Colonic mucosa (tissue), 4 donors: ENCODE measurements around the gene NR3C1. TPM values are rescaled to one million over a fixed set of nuclear protein-coding genes. Genes with fewer than 3 reads are reported as not detected.

Experiments used
- DNase-seq: peaks from one replicate; pipeline ENCODE4 v3.0.0-alpha.2; 2020
- H3K27ac ChIP-seq: fragments of 200-600 bp; one replicate; pipeline ENCODE4 v1.8.0; 2021
- H3K27me3 ChIP-seq: fragments of 200-600 bp; one replicate; pipeline ENCODE4 v1.8.0; 2021
- H3K36me3 ChIP-seq: fragments of 200-600 bp; one replicate; pipeline ENCODE4 v1.8.0; 2021
- H3K4me1 ChIP-seq: fragments of 200-600 bp; one replicate; pipeline ENCODE4 v1.8.0; 2021; ENCODE audit warnings: mild to moderate bottlenecking
- H3K4me3 ChIP-seq: fragments of 200-600 bp; one replicate; pipeline ENCODE4 v1.8.0; 2021
- H3K9ac ChIP-seq, 2 donors: one replicate each; pipeline ENCODE4 v1.7.0; 2013; ENCODE audit warnings: control low read depth in 2 of 2, low read depth in 2 of 2, low read length in 2 of 2
- H3K9me3 ChIP-seq: fragments of 200-600 bp; one replicate; pipeline ENCODE4 v1.8.0; 2021
- CTCF ChIP-seq: fragments of 200-600 bp; IDR thresholded peaks from one replicate; pipeline ENCODE4 v1.8.0; 2022; ENCODE audit warnings: antibody characterized with exemption, mild to moderate bottlenecking
- intact Hi-C: fragments of 100-400 bp; cut with DNase I; formaldehyde crosslinking; loops from one replicate; pipeline ENCODE4 v1.14.1; 2022
- total RNA-seq, 2 donors: library from RNA; stranded (reverse); fragmentation: NEBNext Ultra II Directional in 1 of 2; extraction: Animal tissue kit (Norgen Biotek cat#: 25700) in 1 of 2; gene quantifications; one replicate each; pipeline ENCODE4 v1.2.1, GENCODE V29; 2021
- donor health status: healthy.
- donor health status: DM: no; HTN: no; CAD: no.
- donor health status: DM: no; HTN: no; CAD: no.

NR3C1 gene
- total RNA-seq, 2 donors from 2014 or later, result 13.0 to 23.5 TPM

GRCh38 chr5:143379606-143380005 lies 23.9 kb downstream of the NR3C1 start:
- intact Hi-C loops, result no loop called here
- no peak for DNase-seq
- Histone ChIP-seq H3K27ac (no peak overlapping the region), H3K9ac (no peak overlapping the region), H3K4me1 (no peaks in the 10 kb centered on the region), H3K4me3 (no peak overlapping the region), H3K27me3 (no peaks in the 10 kb centered on the region), H3K9me3 (no peaks in the 10 kb centered on the region), H3K36me3 (no peaks in the 10 kb centered on the region)
- TF ChIP-seq CTCF, result no peak

- no peak overlapping the region for H3K27ac ChIP-seq
- no peak overlapping the region for H3K4me3 ChIP-seq
These were observed 26.3 kb downstream of the NR3C1 start for GRCh38 chr5:143376911-143377813.

GRCh38 chr5:143376195-143376779 lies 27.2 kb downstream of the NR3C1 start:
- intact Hi-C loops, result no loop called here

More at GRCh38 chr5:143376911-143377813, 26.3 kb downstream of the NR3C1 start:
- DNase-seq, result no peak
- Histone ChIP-seq H3K9ac (no peak overlapping the region), H3K9me3 (no peaks in the 10 kb centered on the region), H3K27me3 (no peaks in the 10 kb centered on the region), H3K36me3 (no peaks in the 10 kb centered on the region), H3K4me1 (no peaks in the 10 kb centered on the region)
- intact Hi-C loops, result no loop called here
- no peak for TF ChIP-seq CTCF

GRCh38 chr5:143374496-143375217 lies 28.8 kb downstream of the NR3C1 start:
- H3K4me1 ChIP-seq, result no peaks in the 10 kb centered on the region
- H3K9me3 ChIP-seq, result no peaks in the 10 kb centered on the region
- no peak overlapping the region for H3K27ac ChIP-seq
- DNase-seq, result no peak
- no peak overlapping the region for H3K9ac ChIP-seq
- no peak for TF ChIP-seq CTCF
- H3K4me3 ChIP-seq, result no peak overlapping the region
- intact Hi-C loops, result no loop called here
- H3K36me3 ChIP-seq, result no peaks in the 10 kb centered on the region
- H3K27me3 ChIP-seq, result no peaks in the 10 kb centered on the region

More at GRCh38 chr5:143376195-143376779, 27.2 kb downstream of the NR3C1 start:
- Histone ChIP-seq H3K27ac (no peak overlapping the region), H3K9me3 (no peaks in the 10 kb centered on the region), H3K27me3 (no peaks in the 10 kb centered on the region), H3K9ac (no peak overlapping the region), H3K4me3 (no peak overlapping the region), H3K4me1 (no peaks in the 10 kb centered on the region), H3K36me3 (no peaks in the 10 kb centered on the region)
- TF ChIP-seq CTCF, result no peak
- no peak for DNase-seq

GRCh38 chr5:143373076-143373475 lies 30.4 kb downstream of the NR3C1 start:
- no peaks in the 10 kb centered on the region for H3K9me3 ChIP-seq
- H3K9ac ChIP-seq, result no peak overlapping the region
- no peak for TF ChIP-seq CTCF
- no peaks in the 10 kb centered on the region for H3K4me1 ChIP-seq
- H3K27me3 ChIP-seq, result no peaks in the 10 kb centered on the region
- intact Hi-C loops, result no loop called here
- DNase-seq, result no peak
- no peak overlapping the region for H3K27ac ChIP-seq
- no peak overlapping the region for H3K4me3 ChIP-seq
- H3K36me3 ChIP-seq, result no peaks in the 10 kb centered on the region
